HG02973 (cell line): ENCODE measurements around the gene RBM43.
"Not testable (repeated sequence)": the region's sequence is repeated elsewhere in the genome, so short reads cannot be mapped to it uniquely, and the experiment has no call there.

Experiments
- ATAC-seq: cut with Tn5 transposase; IDR thresholded peaks from one replicate; pipeline ENCODE4 v1.9.1; 2021; ENCODE audit warnings: moderate library complexity; ENCODE audit not compliant: unreplicated experiment

The RBM43 gene

DNA sequence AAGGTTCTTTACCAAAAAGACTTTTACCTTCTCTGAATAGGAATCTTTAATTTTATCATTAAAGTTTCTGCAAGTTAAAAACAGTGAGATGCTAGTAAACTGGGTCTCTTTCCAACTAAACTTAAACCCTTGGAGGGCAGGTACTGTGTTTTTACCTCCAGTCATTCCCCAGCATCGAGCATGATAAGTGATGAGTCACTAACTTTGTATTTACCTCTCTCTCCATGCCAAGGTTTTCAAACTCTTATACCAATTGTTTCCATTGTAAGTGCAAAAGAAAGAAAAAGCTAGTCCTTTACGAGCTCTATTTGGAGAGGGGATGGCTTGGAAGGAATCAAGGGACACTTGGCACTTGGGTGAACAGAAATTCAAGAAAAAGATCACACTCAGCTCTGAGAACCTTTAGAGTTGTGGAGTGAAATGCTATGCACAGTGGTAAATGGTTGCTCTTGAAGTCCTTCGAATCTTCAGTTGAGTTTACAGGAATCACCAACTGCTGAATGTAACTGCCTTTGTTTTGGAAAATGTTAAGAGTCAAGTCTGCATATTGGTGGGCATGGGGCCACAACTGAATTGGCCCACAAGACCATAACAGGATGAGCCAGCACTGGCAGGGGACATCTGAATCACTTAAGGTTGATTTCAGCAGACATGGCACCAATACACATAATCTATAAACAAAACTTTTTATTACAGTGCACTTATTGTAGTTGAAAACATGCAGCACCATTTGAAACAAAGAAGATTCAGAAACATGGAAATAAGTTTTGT is 8.3 kb upstream of the RBM43 start:
- ATAC-seq: no peak

DNA sequence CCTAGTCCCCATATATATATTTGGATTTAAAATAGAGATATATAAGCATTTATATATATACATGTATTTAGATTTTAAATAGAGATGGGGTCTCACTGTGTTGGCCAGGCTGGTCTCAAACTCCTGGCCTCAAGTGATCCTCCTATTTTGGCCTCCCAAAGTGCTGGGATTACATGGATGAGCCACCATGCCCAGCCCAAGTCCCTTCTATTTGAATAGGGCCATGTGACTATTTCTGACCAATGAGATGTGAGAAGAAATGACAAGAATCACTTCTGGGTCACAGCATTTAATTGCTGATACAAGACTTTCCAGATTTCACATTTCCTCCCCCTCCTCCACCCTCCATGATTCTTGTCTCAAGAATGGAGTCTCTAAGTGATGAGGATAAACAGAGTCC is 6.4 kb upstream of the RBM43 start:
- no peak for ATAC-seq

DNA sequence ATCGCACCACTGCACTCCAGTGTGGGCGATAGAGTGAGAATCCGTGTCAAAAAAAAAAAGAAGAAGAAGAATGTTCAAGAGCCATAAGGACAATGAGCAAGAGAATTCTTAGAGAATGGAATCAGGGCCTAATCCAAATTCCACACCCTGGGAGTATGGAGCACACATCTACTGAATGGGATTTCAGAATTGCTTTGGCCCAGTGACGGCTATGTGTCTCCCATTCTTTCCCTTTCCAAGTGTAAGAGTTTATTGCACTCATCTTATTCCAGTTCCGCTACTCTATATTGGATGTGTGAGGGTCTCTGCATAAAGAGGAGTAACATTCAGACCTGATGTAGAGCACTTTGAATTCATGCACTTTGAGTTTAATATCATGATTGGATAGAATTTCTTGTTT is 5.9 kb upstream of the RBM43 start:
- ATAC-seq: no peak

DNA sequence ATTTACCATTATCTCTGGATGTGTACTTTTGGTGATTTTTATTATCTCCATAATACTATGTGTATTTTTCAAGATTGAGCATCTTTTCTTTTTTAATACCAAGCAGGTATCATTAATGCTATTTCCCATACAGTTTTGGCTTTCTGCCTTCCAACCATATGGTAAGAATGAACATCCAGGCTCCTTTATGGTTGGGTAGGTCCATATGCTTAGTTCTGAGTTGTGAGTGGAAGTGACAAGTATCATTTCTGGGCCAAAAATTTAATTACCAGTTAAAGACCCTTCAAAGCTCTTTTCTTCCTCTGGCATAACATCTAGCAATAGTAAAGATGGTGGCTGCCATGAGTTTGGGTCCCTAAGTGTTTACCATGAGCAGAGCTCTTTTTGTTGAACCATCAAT is 4.3 kb upstream of the RBM43 start:
- no peak for ATAC-seq

DNA sequence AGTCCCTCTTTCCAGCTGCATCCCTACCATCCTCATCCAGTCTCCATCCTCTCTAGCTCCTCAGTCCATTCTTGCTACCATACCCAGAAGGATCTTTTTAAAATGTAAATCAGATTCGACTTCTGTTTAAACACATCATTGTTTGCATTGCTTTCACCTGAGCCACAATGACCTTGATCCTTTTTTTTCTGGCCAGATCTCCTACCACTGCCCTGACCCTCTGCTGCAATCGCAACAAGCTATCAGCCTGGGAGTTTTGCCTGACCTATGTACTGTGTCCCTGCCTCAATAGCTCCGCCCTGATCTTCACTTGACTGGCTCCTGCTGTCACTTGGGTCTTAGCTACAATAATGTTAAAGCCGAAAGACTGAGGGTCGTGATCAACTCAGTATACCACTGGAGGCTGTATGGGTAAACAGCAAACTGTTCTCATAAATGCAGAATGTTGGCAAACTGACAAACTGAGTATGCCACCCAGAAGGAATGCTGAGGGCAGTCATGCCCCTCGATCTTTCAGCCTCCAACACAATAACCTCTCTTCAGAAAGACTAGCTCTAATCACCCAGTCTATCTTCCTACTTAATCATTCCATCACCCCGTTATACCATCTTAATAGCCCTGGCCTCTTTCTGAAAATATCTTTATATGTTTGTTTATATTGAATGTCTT is 2.6 kb upstream of the RBM43 start:
- ATAC-seq: no peak

DNA sequence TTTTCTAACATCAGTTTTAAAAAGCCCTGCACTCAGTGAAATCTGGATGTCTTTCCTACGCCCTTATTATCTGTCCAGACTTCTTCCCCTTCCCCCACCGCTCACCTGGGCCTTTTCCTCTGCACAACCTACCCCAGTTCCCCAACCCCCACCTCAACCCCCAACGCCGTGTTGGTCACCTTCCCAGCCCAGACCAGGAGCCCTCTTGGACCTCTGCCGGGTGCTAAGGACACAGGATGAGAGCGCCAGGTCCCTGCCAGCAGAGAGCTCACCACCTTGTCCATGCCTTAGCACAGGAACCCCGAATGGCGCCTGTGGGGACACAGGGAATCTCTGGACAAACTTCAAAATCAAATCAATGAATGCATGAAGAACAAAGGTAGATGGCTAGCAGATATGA is 966 bp upstream of the RBM43 start:
- no peak for ATAC-seq

DNA sequence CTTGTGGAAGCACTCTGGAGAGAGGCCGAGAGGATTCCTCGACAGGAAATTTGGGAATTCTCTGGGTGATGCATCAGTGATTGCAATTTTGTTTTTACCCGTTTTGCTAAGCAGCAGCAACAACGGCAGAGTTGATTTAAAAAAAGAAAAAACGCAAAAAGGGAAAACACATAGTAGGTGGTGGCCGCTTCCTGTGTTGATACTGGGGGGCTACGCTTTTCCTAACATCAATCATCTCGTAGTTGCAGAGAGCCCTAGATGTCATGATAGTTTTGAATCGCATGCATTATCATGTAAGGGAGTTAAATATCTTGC is 271 bp upstream of the RBM43 start:
- ATAC-seq: no peak

DNA sequence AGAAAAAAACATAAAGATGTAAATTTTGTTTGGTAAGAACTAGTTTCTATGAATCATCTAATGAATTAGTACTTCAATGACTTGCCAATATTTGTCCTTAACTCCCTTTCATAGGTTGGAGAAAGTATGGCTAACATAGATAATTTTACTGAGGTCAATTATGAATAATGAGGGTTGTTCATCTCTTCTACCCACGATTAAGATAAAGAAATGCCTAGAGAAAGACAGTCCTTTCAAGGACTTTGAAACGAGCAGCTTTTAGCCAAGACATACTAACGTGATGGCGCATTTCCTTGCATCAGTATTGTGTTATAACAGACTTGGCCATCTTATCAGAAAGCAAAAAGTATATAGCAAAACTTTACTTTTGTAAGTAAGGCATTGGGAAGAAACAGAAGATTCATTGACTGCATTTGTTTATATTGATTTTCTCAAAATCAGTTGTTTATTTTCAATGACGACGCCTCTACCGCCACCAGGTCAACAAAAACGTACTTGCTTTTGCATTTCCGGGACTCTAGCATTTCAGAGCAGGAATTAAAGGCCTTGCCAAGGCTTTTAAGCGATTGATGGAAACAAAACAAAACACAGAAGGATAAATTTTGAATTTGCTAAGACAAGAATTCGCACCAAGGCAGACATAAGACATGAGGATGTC is 961 bp downstream of the RBM43 start:
- ATAC-seq: peak; percentile 19

DNA sequence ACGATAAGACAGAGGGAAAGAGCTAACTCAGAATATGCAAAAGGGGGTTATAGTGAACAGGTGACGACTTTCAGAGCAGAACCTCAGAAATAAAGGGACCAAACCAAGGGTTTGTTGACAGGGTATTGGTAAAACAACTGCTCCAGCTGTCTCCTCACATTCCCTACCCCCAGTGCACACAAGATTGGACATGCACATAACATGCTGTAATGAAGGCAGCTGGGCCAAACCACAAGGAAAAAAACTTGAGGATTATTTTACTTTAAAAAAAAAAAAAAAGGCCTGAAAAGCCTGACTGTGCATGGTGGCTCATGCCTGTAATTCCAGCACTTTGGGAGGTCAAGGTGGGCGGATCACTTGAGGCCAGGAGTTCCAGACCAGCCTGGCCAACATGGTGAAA is 3.5 kb downstream of the RBM43 start:
- no peak for ATAC-seq

DNA sequence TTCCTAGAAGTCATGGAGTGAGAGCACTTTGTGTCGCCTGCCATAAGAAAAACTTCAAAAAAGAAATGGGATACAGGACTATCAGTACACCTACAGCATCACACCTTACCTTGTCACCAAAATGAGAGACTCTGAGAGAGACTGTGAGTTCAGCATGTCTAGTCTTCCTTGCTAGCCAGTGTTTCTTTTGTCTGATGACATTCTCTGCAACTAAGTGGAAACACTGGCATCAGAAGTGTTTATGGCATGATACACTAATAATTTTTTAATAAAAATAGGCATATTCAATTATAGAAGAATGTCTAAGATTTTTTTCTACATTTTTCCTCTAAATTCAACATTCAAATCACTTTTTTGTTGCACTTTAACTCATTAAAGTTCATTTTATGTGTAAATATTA is 9.0 kb downstream of the RBM43 start:
- ATAC-seq: no peak

DNA sequence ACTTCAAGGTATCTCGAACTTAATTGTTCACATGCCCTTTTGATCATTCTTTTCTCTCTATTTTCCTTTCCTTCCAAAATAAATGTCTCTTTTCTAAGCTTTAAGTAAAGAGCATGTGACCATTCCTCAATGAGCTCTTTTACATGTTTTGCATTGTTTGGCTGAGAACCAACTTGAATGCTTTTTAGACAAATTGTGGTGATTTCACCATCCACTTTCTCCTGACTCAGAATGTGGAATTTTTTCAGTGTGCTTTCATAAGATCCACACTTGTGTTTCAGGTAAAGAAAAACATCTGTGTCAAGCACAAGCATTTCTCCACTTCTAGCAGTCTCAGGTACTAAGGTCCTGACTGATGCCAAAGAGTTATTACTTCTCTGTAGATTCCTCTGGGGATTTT is 10.7 kb downstream of the RBM43 start:
- no peak for ATAC-seq

DNA sequence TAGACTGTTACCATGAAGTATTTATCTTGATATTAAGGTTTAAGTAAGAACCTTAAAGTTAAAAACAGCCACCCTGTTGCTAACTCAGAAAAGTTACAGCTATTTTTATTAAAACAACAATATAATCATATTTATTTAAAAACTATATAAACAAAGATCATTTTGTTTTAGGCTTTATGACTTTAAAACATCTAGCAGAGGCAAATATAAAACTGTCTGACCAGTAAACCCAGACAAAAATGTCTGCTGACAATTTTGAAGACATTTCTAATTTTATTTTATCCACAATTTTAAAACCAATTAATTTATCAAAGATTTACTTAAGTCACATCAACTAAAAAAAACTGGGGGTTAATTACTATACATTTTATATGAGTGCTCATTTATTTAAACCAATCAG is 14.2 kb downstream of the RBM43 start:
- no peak for ATAC-seq

DNA sequence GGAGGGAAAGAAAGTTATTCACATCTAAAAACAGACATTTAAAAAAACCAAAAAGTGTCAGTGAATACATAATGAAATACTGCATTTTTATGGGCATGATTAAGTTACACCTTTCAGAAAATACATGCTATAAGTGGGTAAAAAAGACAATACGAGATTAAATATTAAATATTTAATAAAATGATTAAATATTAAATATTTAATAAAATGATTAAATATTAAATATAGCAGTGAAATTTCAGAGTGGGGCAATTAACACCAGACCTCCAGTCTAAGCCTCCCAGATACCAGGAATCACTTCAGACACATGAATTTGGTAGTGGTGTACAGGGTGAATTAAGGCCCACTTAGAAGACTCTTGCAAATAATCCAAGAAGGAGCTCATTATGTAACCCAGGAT is 15.5 kb downstream of the RBM43 start:
- ATAC-seq: no peak

DNA sequence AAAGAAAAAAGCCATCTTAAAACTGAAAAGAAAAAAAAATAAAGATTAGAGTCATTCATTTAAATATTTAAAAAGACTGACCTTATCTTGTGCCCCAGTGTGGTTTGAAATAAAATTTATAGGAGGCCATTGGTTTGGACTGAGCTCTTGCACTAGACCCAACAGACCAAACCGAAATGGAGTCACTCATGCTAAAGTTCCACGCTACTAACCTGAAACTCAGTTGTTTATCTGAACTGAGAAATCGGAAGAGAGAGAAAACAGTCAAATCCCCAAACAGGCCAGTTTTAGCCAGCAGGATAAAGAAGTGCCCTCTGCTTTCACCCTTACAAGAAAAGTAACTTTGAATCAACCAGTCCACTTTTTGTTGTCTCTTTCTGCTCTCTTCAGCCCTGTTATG is 18.2 kb downstream of the RBM43 start:
- no peak for ATAC-seq

DNA sequence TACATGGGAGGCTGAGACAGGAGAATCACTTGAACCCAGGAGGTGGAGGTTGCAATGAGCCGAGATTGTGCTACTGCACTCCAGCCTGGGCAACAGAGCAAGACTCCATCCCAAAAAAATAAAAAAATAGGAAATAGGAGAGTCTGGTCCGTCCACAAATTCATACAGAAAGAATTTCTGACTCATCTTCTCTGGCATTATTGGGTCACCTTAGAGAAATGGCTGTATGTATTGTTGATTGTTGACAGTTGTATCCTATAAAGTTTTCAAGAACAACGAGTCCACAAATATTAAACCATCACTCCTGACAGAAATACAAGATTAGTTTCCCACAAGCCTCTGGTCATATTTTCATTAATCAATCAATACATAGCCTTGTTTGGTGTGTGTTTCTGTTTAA is 20.4 kb downstream of the RBM43 start:
- no peak for ATAC-seq

DNA sequence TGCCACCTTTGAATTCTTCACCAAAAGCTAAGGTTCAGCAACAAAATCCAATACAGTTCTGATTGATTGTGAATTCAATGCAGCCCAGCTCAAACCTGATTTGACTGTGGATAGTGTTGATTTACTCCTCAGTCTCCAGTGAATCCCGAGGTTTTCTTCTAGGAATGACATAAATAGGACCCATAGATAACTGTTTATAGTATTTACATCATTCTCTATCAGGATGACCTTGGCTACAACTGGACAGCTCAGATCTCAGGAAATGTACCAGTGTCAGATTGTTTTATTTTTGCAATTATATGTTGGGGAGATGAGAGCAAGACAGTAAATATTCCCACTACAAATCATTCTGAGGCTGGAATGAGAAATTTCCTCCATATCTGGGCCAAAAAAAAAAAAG is 21.2 kb downstream of the RBM43 start:
- no peak for ATAC-seq

DNA sequence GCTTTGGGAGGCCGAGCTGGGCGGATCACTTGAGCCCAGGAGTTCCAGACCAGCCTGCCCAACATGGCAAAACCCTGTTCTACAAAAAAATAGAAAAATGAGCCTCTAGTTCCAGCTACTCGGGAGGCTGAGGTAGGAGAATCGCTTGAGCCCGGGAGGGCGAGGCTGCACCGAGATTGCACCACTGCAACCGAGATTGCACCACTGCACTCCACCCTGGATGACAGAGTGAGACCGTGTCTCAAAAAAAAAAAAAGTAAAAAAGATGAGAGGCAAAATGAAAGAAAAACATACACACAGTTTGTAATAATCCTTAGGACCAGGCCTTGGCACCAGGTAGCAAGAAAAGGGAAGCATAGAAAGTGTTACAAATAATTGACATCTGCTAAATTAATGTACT is 22.0 kb downstream of the RBM43 start:
- ATAC-seq: no peak

DNA sequence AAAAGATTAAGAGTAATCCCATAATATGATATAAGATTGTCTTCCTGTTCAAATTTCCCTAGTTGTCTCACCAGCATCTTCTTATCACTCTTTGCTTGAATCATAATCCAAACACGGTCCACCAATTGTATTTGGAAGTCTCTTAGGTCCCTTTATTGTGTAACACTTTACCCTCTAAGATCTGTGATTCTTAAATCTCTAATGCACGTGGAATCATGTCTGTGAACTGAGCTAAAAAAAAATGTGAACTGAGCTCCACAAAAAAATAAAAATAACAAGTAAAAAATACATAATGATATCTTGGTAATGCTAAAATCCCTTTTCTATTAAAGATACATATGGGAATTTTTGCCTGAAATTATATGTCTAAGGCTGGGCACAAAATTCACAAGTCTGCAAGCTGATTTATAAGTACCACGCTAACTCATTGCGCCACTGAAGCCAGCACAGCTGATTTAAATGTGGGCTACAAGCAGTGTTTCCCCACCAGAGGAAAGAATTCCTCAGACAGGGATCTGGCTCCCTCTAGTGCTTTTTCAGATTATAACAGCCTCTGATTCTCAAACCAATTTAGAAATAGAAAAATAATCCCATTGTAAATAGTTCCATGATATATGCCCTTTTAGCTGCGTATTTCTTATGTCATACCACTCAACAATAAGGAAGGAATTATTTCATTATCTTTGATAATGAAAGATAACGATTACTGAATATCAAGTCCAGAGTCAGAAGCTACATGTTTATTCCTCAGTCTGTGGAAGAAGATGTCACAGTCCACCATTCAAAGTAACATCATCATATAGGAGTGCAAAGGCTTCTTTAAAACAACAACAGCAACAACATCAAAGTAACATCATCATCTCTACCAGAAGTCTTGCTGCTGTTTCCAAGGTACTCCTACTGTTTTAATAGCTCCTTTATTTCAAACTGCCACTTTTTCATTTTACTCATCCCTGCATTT is 22.9 kb downstream of the RBM43 start:
- peak; percentile 74 for ATAC-seq

DNA sequence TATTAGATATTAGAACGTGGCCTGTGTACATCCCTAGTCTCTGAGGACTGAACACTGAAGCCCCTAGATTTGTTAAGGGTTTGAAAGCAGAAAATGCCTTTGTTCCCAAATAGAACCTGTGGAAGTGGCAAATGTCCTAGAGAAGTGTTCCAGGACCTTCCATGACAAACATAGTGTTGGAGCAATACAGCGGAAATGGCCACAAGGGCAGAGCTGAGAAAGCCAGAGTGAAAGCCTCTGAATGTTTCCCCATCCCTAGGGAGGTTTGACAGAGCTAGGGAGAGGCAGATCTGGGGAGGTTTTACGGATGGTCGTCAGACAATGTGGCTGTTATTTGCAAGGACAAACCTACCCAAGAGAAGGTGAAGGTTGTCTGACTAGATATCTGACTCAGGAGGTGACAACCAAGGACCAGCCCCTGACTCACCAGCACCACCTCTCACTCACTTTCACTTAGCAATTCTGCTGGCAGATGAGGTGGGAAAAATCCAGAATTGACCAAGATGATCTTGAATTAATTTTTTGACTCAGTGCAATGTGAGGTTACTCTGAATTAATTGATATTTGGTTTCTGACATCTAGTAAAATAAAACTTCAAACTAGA is 24.1 kb downstream of the RBM43 start:
- ATAC-seq: no peak

DNA sequence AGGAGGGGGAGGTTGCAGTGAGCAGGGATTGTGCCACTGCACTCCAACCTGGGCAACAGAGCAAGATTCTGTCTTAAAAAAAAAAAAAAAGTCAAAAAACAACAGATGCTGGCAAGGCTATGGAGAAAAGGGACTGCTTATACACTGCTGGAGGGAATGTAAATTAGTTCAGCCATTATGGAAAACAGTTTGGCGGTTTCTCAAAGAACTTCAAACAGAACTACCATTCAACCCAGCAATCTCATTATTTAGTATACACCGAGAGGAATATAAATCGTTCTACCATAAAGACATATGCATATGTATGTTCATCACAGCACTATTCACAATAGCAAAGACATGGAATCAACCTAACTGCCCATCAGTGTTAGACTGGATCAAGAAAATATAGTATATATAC is 27.9 kb downstream of the RBM43 start:
- ATAC-seq: not testable (repeated sequence)

DNA sequence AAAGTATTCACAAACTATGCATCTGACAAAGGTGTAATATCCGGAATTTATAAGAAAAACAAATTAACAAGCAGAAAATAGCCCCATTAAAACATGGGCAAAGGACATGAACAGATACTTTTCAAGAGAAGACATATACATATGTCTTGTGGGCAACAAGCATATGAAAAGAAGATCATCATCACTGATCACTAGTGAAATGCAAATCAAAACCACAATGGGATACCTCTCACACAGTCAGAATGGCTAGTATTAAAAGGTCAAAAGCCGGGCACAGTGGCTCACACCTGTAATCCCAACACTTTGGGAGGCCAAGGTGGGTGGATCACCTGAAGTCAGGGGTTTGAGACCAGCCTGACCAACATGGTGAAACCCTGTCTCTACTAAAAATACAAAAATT is 28.4 kb downstream of the RBM43 start:
- ATAC-seq: not testable (repeated sequence)
